GM18511 (cell line): ENCODE data around the gene SLC22A12.

Experiments
- ATAC-seq: cut with Tn5 transposase; IDR thresholded peaks from one replicate; pipeline ENCODE4 v1.9.1; 2021; ENCODE audit warnings: mild to moderate bottlenecking, moderate library complexity; ENCODE audit not compliant: unreplicated experiment

The SLC22A12 gene

DNA sequence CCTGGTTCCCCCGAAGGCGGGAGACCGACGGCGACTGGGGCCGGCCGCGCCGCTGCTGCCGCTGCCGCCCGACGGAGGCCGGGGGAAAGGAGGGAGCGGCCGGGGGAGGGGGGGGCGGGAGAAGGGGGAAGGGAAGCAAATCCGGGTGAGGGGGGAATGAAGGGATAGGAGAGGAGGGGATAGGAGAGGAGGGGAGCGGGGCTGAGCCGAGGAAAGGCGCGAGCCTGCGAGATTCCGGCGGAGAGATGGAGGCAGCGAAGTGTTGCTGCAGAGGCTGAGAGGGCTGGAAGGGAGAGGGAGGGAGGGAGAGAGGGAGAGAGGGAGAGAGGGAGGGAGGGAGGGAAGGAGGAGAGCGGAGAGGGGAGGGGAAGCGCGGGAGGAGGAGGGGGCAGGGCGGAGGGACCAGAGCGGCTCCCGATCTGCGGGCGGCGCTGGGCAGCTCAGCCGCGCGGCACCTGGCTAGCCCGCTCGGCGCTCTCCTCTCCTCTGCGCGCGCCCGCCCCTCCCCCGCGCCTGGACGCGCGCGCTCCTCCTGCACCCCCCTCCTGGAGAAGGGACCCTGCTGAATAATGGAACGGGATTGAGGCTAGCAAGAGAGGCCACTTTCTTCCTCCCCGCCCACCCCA, 52.3 kb downstream of the SLC22A12 start:
- ATAC-seq = no peak

- ATAC-seq = no peak
Measured at GRCh38 chr11:64643920-64644646, 53.1 kb downstream of the SLC22A12 start.

DNA sequence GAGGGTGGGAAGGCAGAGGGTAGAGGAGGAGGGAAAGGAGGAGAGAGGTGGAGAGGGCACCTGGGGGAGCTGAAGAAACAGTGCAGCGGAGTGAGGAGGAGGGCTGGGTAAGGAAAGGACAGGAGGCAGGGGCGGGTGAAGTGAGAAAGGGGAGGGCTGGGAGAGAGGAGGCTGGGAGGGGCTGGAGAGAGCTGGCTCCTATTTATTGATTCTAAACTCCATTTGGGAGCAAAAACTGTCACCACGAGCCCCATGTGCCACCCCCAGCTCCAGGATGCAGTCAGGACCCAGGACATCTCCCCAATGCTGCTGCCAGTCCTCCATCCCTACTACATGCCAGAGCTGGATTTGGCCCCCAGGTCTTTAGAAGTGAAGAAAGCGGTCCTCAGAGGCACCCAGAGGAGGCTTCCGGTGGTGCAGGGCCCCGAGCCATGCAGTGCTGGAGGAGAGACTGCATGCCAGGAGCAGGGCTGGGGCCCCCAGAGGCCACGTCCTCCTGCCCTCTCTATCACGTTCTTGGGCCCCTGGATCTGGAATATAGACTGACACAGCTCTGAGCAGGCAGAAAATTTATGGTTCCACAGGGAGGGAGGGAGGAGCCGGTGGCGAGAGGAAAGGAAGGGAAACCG, 53.7 kb downstream of the SLC22A12 start:
- ATAC-seq = no peak

DNA sequence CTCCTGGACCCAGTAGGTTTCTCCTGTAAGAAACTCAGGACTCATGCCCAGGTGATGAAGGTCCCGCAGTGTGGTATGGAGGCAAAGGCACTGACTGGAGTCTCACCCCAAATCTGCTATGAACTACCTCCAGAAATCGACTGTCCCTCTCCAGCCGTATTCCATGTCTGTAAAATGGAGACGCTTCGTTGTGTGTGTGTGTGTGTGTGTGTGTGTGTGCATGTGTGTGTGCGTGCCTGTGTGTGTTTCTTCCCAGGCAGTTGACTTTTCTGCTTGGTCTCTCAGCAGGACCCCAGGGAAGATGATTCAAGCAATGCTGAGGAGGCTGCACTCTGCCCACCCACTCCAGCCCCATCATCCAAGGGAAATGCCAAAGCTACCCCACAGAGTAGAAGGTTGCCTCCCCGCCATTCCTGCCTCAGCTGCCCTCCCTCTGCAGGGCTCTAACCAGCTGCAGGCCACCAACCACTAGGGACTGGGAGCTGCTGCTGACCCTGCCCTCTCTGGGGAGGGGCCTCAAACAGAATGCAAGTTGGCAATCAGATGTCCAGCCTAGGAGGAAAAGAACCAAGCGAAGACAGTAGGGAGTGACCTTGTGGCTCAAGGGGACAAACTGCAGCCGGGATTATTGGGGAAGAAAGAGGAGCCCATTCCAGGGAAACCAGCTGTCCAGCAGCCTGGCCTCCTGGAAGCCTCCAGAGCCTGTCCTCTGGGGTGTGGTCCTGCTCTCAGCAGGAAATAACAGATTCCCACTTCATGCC, 56.2 kb downstream of the SLC22A12 start:
- ATAC-seq = no peak

GRCh38 chr11:64648551-64648950, 57.5 kb downstream of the SLC22A12 start:
- no peak for ATAC-seq

DNA sequence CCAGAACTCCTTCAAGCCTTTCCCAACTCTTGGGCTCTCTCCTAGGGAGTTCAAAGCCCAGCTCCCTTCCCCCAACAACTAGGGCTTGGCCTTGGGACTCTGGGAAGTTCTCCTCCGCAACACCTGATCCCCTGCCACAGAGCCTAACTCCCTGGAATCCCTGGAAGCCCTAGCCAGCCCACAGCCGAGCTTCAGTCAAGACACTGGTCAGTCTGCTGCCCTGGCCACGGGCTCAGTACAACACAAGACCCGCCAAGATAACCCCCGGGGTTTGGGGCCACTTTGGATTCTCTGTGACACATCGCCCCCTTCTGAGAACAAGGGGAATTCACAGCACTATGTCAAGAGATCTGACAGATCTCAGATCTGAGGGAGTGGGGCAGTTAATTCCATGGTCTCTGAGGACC, 58.3 kb downstream of the SLC22A12 start:
- ATAC-seq = no peak

- no peak for ATAC-seq
Measured at GRCh38 chr11:64650923-64651523, 60.0 kb downstream of the SLC22A12 start.
